Gastrocnemius medialis (tissue), 4 donors: ENCODE measurements around the gene MCU.

ENCODE experiments used
- POLR2A ChIP-seq, 2 donors: fragments of 450-650 bp; IDR thresholded peaks; one replicate each; pipeline ENCODE4 v1.6.1; 2017; ENCODE audit warnings: antibody characterized with exemption in 2 of 2, mild to moderate bottlenecking in 2 of 2, moderate library complexity in 2 of 2
- TF ChIP-seq, protein P1 (sequence below), 5 experiments: fragments of 450-650 bp in 3 of 5; fragments of 200-600 bp in 2 of 5; sonication (generic) in 2 of 5; IDR thresholded peaks in 4 of 5; conservative IDR thresholded peaks in 1 of 5; 1 replicate in 4 of 5; 2 replicates in 1 of 5; pipeline ENCODE4 v1.5.1; 2016 to 2019; ENCODE audit warnings: antibody characterized with exemption in 5 of 5, mild to moderate bottlenecking in 3 of 5, moderate library complexity in 3 of 5

- TF ChIP-seq, protein P1, sequence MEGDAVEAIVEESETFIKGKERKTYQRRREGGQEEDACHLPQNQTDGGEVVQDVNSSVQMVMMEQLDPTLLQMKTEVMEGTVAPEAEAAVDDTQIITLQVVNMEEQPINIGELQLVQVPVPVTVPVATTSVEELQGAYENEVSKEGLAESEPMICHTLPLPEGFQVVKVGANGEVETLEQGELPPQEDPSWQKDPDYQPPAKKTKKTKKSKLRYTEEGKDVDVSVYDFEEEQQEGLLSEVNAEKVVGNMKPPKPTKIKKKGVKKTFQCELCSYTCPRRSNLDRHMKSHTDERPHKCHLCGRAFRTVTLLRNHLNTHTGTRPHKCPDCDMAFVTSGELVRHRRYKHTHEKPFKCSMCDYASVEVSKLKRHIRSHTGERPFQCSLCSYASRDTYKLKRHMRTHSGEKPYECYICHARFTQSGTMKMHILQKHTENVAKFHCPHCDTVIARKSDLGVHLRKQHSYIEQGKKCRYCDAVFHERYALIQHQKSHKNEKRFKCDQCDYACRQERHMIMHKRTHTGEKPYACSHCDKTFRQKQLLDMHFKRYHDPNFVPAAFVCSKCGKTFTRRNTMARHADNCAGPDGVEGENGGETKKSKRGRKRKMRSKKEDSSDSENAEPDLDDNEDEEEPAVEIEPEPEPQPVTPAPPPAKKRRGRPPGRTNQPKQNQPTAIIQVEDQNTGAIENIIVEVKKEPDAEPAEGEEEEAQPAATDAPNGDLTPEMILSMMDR (IDR thresholded peaks at IDR 0.05 in 4 of 5, conservative IDR thresholded peaks at IDR 0.05 in 1 of 5): no peak
- no peak for TF ChIP-seq POLR2A (IDR thresholded peaks at IDR 0.05)
These were observed 17.1 kb downstream of the MCU start for GRCh38 chr10:72709041-72709440.
